GM21515 (cell line): ENCODE results near the gene GPHN.
"Not testable (repeated sequence)": the region's sequence is repeated elsewhere in the genome, so short reads cannot be mapped to it uniquely, and the experiment has no call there.

Source experiments
- ATAC-seq: cut with Tn5 transposase; IDR thresholded peaks from one replicate; pipeline ENCODE4 v1.9.1; 2021; ENCODE audit not compliant: unreplicated experiment

The GPHN gene

DNA sequence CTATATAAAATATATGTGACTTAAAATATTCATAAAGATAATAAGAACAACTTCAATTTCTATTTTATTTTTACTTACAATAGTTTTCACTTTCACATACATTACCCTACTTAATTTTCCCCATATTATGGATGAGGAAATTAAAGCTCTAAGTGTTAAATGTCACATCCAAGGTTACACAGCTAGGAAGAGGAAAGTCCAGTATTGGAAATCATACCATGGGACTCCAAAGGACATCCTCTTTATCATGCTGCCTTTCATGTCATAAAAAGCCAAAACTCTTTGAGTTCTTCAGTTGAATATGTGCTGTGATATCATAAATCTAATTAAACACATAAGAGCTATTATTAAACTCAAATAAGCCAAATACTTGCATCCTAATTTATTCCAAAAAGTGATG is 508.9 kb downstream of the GPHN start:
- ATAC-seq = no peak

DNA sequence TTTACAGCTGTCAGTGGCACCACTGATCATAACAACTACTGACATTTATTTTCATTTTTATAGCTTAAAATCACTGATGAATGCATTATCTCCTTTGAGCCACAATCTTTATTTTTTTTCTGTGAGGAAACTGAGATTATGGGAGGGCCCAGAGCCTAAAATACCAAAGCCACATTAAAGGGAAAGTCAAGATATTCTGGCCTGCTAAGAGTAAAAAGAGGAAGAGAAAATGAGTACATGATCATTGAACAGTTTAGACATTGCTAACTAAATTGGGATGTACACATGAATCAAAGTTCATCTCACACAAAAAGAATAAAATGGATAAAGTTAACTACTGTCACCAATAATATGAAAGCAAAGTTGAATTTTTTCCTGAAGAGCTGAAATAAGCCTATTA is 510.8 kb downstream of the GPHN start:
- no peak for ATAC-seq

DNA sequence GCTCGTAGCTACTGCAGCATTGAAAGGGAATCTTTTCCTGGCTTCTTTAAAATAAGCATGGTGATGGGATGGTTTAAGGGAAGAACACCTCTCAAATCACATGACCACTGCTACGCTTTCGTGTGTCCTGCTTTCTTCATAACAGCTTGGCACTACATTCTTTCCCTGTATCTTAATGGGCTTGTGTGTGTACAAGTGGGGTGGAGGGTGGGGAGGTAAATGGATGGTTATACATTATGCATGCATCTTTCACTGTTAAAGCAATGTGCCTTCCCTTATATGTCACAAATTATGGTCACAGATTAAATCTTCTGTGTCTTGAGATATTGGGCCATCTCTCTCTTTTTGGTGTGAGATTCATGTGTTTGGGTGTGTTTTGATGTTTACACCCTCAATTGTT is 511.8 kb downstream of the GPHN start:
- ATAC-seq = no peak

GRCh38 chr14:67031920-67032774 is 524.2 kb downstream of the GPHN start:
- no peak for ATAC-seq

DNA sequence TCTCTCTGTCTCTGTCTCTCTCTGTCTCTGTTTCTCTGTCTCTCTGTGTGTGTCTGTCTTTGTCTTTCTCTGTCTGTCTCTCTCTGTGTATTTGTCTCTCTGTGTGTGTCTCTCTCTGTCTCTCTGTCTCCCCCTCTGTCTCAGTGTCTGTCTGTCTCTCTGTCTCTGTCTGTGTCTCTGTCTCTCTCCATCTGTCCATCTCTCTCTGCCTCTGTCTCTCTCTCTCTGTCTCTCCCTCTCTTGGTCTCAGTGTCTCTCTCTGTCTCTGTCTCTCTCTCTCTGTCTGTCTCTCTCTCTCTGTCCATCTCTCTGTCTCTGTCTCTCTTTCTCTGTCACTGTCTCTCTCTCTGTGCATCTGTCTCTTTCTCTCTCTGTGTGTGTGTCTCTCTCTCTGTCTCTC is 537.5 kb downstream of the GPHN start:
- no peak for ATAC-seq

- ATAC-seq = no peak
These were observed 542.9 kb downstream of the GPHN start for GRCh38 chr14:67050896-67051295.

- ATAC-seq = no peak
These were observed 548.7 kb downstream of the GPHN start for GRCh38 chr14:67056684-67057083.

GRCh38 chr14:67059596-67059995 is 551.6 kb downstream of the GPHN start:
- ATAC-seq = no peak

GRCh38 chr14:67060546-67060945 is 552.6 kb downstream of the GPHN start:
- no peak for ATAC-seq

- ATAC-seq = not testable (repeated sequence)
These were observed 559.3 kb downstream of the GPHN start for GRCh38 chr14:67067070-67067814.

- no peak for ATAC-seq
These were observed 560.3 kb downstream of the GPHN start for GRCh38 chr14:67068251-67068650.

- ATAC-seq = no peak
These were observed 563.6 kb downstream of the GPHN start for GRCh38 chr14:67071506-67071905.

DNA sequence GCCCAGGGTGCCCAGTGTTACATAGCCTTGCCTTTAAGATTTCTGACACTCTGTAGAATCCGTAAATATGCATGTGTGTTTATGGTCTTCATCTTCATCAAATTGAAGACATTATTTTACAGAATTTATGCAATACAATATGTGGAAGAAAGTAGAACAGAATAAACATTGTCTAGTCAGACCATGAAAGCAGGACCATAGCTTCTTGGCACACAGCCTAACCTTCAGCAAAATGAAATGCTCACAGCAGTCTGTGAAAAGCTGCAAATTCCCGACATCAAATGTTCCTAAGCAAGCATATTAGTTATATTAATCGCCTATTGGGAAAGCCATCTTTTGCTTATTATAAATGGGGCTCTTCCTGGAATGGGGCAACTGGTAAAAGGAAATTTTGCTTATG is 570.0 kb downstream of the GPHN start:
- no peak for ATAC-seq

DNA sequence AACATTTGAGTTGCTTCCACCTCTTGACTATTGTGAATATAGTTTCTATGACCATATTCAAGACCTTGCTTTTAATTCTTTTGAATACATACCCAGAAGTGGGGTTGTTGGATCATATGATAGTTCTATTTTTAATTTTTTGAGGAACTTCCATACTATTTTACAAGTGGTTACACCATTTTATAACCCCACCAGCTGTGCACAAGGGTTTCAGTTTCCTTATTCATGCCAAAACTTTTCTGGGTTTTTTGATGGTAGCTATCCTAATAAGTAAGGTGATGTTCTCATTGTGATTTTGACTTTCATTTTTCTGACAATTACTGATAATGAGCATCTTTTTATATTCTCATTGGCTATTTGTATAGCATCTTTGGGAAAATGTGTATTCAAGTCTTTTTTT is 571.9 kb downstream of the GPHN start:
- no peak for ATAC-seq

GRCh38 chr14:67108230-67108629 is 600.3 kb downstream of the GPHN start:
- ATAC-seq = no peak

DNA sequence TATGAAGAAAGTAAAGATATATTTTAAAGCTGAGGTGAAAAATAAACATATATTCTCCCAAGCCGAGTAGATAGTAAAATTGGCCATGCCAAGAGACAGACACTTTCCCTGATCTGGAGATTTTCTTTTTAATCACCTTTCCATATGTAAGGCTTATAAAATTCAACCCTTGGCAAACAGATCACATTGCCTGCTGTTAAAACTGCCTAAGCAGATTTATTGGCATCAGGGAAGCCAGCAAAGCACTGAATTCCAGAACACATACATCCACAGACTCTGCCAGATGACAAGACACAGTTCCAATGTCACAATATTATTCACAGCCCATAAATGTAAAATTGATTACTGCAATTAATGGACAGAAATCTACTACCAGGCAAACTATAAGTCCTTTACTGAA is 603.1 kb downstream of the GPHN start:
- ATAC-seq = no peak

DNA sequence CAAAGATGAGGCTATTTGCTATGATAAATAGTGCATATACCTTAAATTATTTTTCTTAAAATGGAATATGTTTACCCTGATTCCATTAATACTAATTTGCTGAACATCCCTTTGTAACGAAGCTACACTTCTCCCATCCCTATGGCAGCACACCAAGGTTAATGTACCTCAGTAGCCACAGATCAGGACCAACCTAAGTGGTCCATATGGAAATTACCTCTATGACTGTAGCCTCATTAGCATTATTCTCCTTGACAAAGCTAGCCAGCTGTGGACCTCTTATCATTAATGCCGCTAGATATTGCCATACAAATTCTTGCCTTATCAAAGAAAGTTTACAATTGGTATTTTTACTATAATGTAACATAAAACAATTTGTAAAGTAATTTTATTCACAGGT is 604.4 kb downstream of the GPHN start:
- ATAC-seq = no peak

GRCh38 chr14:67127174-67127573 is 619.2 kb downstream of the GPHN start:
- no peak for ATAC-seq

DNA sequence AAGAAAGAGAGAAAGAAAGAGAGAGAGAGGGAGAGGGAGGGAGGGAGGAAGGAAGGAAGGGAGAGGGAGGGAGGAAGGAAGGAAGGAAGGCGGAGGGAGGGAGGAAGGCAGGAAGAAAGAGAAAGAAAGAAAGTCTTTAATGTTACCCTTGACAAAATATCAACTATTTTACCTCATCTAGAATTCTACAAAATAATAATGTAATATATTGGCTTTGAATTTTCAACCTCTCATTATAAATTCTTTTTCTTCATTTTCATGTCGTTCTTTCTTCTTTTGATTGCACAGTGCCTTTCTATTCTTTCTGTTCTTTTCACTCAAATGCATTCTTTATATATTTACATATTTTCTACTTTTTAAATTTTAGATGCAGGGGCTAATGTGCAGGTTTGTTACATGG is 621.8 kb downstream of the GPHN start:
- no peak for ATAC-seq

DNA sequence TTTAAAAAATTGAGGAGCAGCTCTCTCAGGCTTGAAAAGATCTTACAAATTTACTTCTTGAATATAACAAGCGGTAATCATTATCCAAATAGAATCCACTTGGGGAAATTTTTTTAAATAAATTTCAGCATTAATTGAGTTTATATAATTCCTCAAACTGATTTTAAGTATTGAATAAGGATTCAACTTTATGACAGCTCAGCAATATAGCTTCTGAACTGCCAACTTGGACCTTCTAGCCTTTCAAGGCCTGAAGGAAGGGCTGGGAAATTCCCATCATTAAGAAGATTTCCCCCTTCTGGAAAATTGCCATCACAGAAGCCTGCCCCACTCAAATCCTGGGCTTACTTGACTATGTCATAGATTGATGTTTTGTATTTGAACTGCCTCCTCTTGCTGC is 623.7 kb downstream of the GPHN start:
- ATAC-seq = no peak

DNA sequence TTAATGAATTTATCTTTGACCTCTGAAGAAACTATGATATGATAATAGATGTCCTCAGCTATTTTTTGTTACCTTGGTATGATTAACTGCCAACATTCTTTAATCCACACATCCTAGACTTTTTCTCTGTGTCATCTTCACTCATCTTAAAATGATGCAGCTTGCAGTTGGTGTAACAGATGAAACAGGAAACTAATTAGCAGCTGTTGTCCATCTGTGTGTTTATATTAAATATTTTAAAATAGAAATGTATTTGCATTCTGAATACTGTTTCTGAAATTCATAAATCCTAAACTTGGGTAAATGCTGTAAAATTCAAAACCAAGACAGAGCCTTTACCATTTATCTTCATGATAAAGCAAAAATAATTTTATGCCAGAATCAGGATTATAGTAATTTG is 625.2 kb downstream of the GPHN start:
- ATAC-seq = no peak
